ENCODE data around the gene WDR93. TPM values are rescaled to one million over a fixed set of nuclear protein-coding genes. Genes with fewer than 3 reads are reported as not detected.

The WDR93 gene
- total and polyA plus RNA-seq, 12 donors: 0.09 to 0.15 (median 0.15) TPM; not detected in 9

GRCh38 chr15:89777782-89778380, 87.3 kb downstream of the WDR93 start:
- no peak for DNase-seq
- Histone ChIP-seq H3K4me3 (no peak overlapping the region), H3K27ac (no peak overlapping the region), H3K36me3 (no peaks in the 10 kb centered on the region), H3K27me3 (peaks cover 0 to 14% (median 0%) of the 10 kb centered on the region in 7 donors), H3K9me3 (no peaks in the 10 kb centered on the region), H3K4me1 (peaks cover 7 to 46% (median 14%) of the 10 kb centered on the region in 9 donors)
- 85% methylated on average over 10 of the region's 10 CpGs for WGBS, 2 donors
- ATAC-seq: no peak
- intact Hi-C loops (cut with DNase I): loop anchor here in 1 of 10 donors (5.0 kb wide), 1 partner anchor 34 kb away; the partner anchor contains the start of gene ANPEP
- no peak for TF ChIP-seq CTCF (IDR thresholded peaks at IDR 0.05)

GRCh38 chr15:89778861-89779260, 88.2 kb downstream of the WDR93 start:
- H3K36me3 ChIP-seq: no peaks in the 10 kb centered on the region
- no peaks in the 10 kb centered on the region for H3K9me3 ChIP-seq
- peaks cover 7 to 46% (median 14%) of the 10 kb centered on the region in 9 donors for H3K4me1 ChIP-seq
- peaks cover 0 to 14% (median 0%) of the 10 kb centered on the region in 7 donors for H3K27me3 ChIP-seq
- intact Hi-C loops (cut with DNase I): loop anchor here in 1 of 10 donors (5.0 kb wide), 1 partner anchor 33 kb away; the partner anchor contains the start of gene ANPEP
- no peak overlapping the region for H3K27ac ChIP-seq
- DNase-seq (no peak), ATAC-seq (no peak)
- TF ChIP-seq CTCF (IDR thresholded peaks at IDR 0.05): no peak
- H3K4me3 ChIP-seq: no peak overlapping the region
- 85 to 94% methylated on average over 4 of the region's 4 CpGs for WGBS, 2 donors

- no peaks in the 10 kb centered on the region for H3K9me3 ChIP-seq
- TF ChIP-seq CTCF (IDR thresholded peaks at IDR 0.05): no peak
- ATAC-seq (no peak), DNase-seq (no peak)
- H3K4me1 ChIP-seq: peaks cover 7 to 46% (median 14%) of the 10 kb centered on the region in 9 donors
- H3K27me3 ChIP-seq: peaks cover 0 to 14% (median 0%) of the 10 kb centered on the region in 7 donors
- no peak overlapping the region for H3K27ac ChIP-seq
- no peak overlapping the region for H3K4me3 ChIP-seq
- intact Hi-C loops (cut with DNase I): no loop called here
- WGBS, 2 donors: 77 to 79% methylated on average over 6 of the region's 6 CpGs
- H3K36me3 ChIP-seq: peaks cover 0 to 14% (median 0%) of the 10 kb centered on the region in 9 donors
These were observed 90.0 kb downstream of the WDR93 start for GRCh38 chr15:89780601-89781000.

GRCh38 chr15:89781055-89781454, 90.4 kb downstream of the WDR93 start:
- peak overlapping the region in 1 of 10 donors; percentile 12 for H3K27ac ChIP-seq
- ATAC-seq (no peak), DNase-seq (no peak)
- peaks cover 0 to 17% (median 0%) of the 10 kb centered on the region in 9 donors for H3K36me3 ChIP-seq
- no peak for TF ChIP-seq CTCF (IDR thresholded peaks at IDR 0.05)
- intact Hi-C loops (cut with DNase I): no loop called here
- WGBS, 2 donors: 75 to 90% methylated on average over 6 of the region's 6 CpGs
- H3K27me3 ChIP-seq: peaks cover 0 to 10% (median 0%) of the 10 kb centered on the region in 7 donors
- H3K9me3 ChIP-seq: no peaks in the 10 kb centered on the region
- H3K4me3 ChIP-seq: no peak overlapping the region
- H3K4me1 ChIP-seq: peaks cover 2 to 42% (median 10%) of the 10 kb centered on the region in 9 donors

All from heart right ventricle (tissue), 16 donors.